ENCODE data around the gene PTGR2. TPM values are rescaled to one million over a fixed set of nuclear protein-coding genes. Genes with fewer than 3 reads are reported as not detected.

The PTGR2 gene
- total and polyA plus RNA-seq, 2 donors (not counting 1 experiment from before 2014, with no cell fraction given): 1.2 to 4.5 TPM

DNA sequence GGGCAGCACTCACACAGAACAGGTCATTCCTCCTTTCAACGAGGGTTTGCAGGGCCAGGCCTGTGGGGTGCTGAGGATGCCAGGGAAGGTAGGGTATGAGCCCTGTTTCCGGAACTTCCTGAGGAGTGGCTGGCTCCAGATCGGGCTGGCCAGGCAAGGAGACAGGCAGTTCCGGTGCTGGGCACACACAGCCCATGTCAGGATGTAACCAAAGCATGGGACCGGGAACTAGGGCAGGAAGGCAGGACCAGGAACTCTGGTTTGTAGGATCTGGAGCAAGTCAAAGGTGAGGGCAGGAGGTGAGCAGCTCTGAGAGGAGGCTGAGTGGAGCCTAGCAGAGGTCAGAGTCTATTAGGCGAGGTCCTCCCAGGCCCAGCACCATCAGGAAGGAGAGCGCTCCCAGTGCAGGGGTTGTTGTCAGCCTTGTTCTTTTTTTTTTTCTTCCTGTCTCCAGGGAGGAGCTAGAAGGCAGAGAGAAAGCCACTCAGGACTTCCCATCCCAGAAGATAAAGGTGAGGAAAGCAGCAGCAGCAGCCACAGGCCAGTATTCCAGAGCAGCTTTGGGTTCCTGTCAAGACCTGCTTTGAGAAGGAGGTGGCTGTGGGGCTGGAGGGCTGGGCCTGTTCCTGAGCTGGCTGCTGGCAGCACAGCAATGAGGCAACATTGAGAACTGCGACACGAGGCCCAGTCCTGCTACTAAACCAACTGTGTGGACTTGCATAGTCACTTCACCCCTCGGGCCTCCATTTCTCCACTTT, 49.0 kb upstream of the PTGR2 start:
- Histone ChIP-seq H3K9me3 (ENCODE audit: control extremely low read depth in 1 of 3, control insufficient read depth in 2 of 3, insufficient read depth in 1 of 3, low read length in 2 of 3) (no peaks in the 10 kb centered on the region), H4K20me1 (ENCODE audit: control insufficient read depth, insufficient read depth, low read length, poor library complexity, severe bottlenecking) (no peaks in the 10 kb centered on the region), H3K4me3 (ENCODE audit: control extremely low read depth in 1 of 5, extremely low read depth in 1 of 5, insufficient read depth in 1 of 5, low read depth in 2 of 5, low read length in 4 of 5) (no peak overlapping the region), H3K4me2 (replicated peaks; ENCODE audit: low read depth, low read length, poor library complexity, severe bottlenecking) (no peak overlapping the region), H3K79me2 (ENCODE audit: control insufficient read depth, insufficient read depth, low read length) (no peaks in the 10 kb centered on the region), H3K27me3 (replicated peaks in 1 of 4; ENCODE audit: control extremely low read depth in 1 of 4, control insufficient read depth in 3 of 4, insufficient read depth in 4 of 4, low read length in 3 of 4) (no peaks in the 10 kb centered on the region), H3K36me3 (replicated peaks in 1 of 2; ENCODE audit: control extremely low read depth in 1 of 2, control insufficient read depth in 1 of 2, extremely low read depth in 1 of 2, insufficient read depth in 2 of 2, low read length in 1 of 2) (no peaks in the 10 kb centered on the region), H3K4me1 (ENCODE audit: control insufficient read depth in 2 of 2, insufficient read depth in 2 of 2, low read length in 2 of 2) (no peaks in the 10 kb centered on the region), H3K27ac (ENCODE audit: low read length in 2 of 2) (no peak overlapping the region), H2AFZ (ENCODE audit: insufficient read depth, low read depth, low read length, poor library complexity, severe bottlenecking) (no peak overlapping the region), H3K9ac (ENCODE audit: low read length) (no peak overlapping the region)
- intact Hi-C loops (cut with micrococcal nuclease): no loop called here
- no peak overlapping the region for H3K4me3 Mint-ChIP-seq
- H3K4me1 Mint-ChIP-seq: no peaks in the 10 kb centered on the region
- no peak overlapping the region for H3K27ac Mint-ChIP-seq
- H3K27me3 Mint-ChIP-seq: no peaks in the 10 kb centered on the region
- TF ChIP-seq, protein P1, sequence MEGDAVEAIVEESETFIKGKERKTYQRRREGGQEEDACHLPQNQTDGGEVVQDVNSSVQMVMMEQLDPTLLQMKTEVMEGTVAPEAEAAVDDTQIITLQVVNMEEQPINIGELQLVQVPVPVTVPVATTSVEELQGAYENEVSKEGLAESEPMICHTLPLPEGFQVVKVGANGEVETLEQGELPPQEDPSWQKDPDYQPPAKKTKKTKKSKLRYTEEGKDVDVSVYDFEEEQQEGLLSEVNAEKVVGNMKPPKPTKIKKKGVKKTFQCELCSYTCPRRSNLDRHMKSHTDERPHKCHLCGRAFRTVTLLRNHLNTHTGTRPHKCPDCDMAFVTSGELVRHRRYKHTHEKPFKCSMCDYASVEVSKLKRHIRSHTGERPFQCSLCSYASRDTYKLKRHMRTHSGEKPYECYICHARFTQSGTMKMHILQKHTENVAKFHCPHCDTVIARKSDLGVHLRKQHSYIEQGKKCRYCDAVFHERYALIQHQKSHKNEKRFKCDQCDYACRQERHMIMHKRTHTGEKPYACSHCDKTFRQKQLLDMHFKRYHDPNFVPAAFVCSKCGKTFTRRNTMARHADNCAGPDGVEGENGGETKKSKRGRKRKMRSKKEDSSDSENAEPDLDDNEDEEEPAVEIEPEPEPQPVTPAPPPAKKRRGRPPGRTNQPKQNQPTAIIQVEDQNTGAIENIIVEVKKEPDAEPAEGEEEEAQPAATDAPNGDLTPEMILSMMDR (IDR thresholded peaks at IDR 0.05): no peak
- no peak for TF ChIP-seq EZH2 (IDR thresholded peaks at IDR 0.05; ENCODE audit: borderline replicate concordance, insufficient read depth, low read depth, low read length, poor library complexity, severe bottlenecking)
- ChIA-PET CTCF (no interaction called here), POLR2A (no interaction called here)
- 93% methylated on average over 9 of the region's 10 CpGs for WGBS (ENCODE audit: insufficient coverage)
- DNase-seq: no peak
- no peaks in the 10 kb centered on the region for H3K9me3 Mint-ChIP-seq (ENCODE audit: insufficient read depth)
- no peak for ATAC-seq (ENCODE audit: low read depth)

GRCh38 chr14:73804636-73805035, 47.0 kb upstream of the PTGR2 start:
- H3K27ac ChIP-seq (ENCODE audit: low read length in 2 of 2): no peak overlapping the region
- no peaks in the 10 kb centered on the region for H3K27me3 ChIP-seq (replicated peaks in 1 of 4; ENCODE audit: control extremely low read depth in 1 of 4, control insufficient read depth in 3 of 4, insufficient read depth in 4 of 4, low read length in 3 of 4)
- H3K4me1 ChIP-seq (ENCODE audit: control insufficient read depth in 2 of 2, insufficient read depth in 2 of 2, low read length in 2 of 2): no peaks in the 10 kb centered on the region
- ATAC-seq (ENCODE audit: low read depth) (no peak), DNase-seq (no peak)
- CTCF ChIA-PET: interaction anchor here (1.5 kb wide), 1 partner anchor 10 kb away, joined by 5 read pairs; no protein-coding TSS in a partner anchor
- H3K9ac ChIP-seq (ENCODE audit: low read length): no peak overlapping the region
- no peak overlapping the region for H3K4me3 ChIP-seq (ENCODE audit: control extremely low read depth in 1 of 5, extremely low read depth in 1 of 5, insufficient read depth in 1 of 5, low read depth in 2 of 5, low read length in 4 of 5)
- no peaks in the 10 kb centered on the region for H3K36me3 ChIP-seq (replicated peaks in 1 of 2; ENCODE audit: control extremely low read depth in 1 of 2, control insufficient read depth in 1 of 2, extremely low read depth in 1 of 2, insufficient read depth in 2 of 2, low read length in 1 of 2)
- H3K4me2 ChIP-seq (replicated peaks; ENCODE audit: low read depth, low read length, poor library complexity, severe bottlenecking): no peak overlapping the region
- H3K4me3 Mint-ChIP-seq: no peak overlapping the region
- no peaks in the 10 kb centered on the region for H3K9me3 Mint-ChIP-seq (ENCODE audit: insufficient read depth)
- H3K4me1 Mint-ChIP-seq: no peaks in the 10 kb centered on the region
- TF ChIP-seq EZH2 (IDR thresholded peaks at IDR 0.05; ENCODE audit: borderline replicate concordance, insufficient read depth, low read depth, low read length, poor library complexity, severe bottlenecking): no peak
- TF ChIP-seq, protein P1 (IDR thresholded peaks at IDR 0.05): no peak
- WGBS (ENCODE audit: insufficient coverage): 96% methylated on average over 2 of the region's 2 CpGs
- POLR2A ChIA-PET: no interaction called here
- intact Hi-C loops (cut with micrococcal nuclease): no loop called here
- no peaks in the 10 kb centered on the region for H4K20me1 ChIP-seq (ENCODE audit: control insufficient read depth, insufficient read depth, low read length, poor library complexity, severe bottlenecking)
- H3K27me3 Mint-ChIP-seq: no peaks in the 10 kb centered on the region
- H3K9me3 ChIP-seq (ENCODE audit: control extremely low read depth in 1 of 3, control insufficient read depth in 2 of 3, insufficient read depth in 1 of 3, low read length in 2 of 3): no peaks in the 10 kb centered on the region
- H3K79me2 ChIP-seq (ENCODE audit: control insufficient read depth, insufficient read depth, low read length): no peaks in the 10 kb centered on the region
- no peak overlapping the region for H3K27ac Mint-ChIP-seq
- no peak overlapping the region for H2AFZ ChIP-seq (ENCODE audit: insufficient read depth, low read depth, low read length, poor library complexity, severe bottlenecking)
